ENCODE data around the gene SCN2B. TPM values are rescaled to one million over a fixed set of nuclear protein-coding genes. Genes with fewer than 3 reads are reported as not detected.

SCN2B gene
- total and polyA plus RNA-seq, 3 donors from 2014 or later, result 0.24 to 0.70 (median 0.43) TPM

GRCh38 chr11:118167253-118167652 lies 9.2 kb downstream of the SCN2B start:
- WGBS, 2 donors, result 97% methylated on average over 2 of the region's 2 CpGs
- TF ChIP-seq CTCF (IDR thresholded peaks at IDR 0.05), result no peak
- no peak for TF ChIP-seq POLR2A (IDR thresholded peaks at IDR 0.05)
- Histone ChIP-seq H3K9me3 (no peaks in the 10 kb centered on the region), H3K4me3 (no peak overlapping the region), H3K27ac (no peak overlapping the region), H3K4me1 (peaks cover 4% of the 10 kb centered on the region), H3K36me3 (ENCODE audit: low read depth, missing control alignments) (no peaks in the 10 kb centered on the region), H3K27me3 (no peaks in the 10 kb centered on the region)
- intact Hi-C loops (cut with DNase I; ENCODE audit: low total_unique reads), result no loop called here
- no peak for DNase-seq

- WGBS, 2 donors, result 75 to 95% methylated on average over 12 to 17 of the region's 17 CpGs
- H3K4me1 ChIP-seq, result no peaks in the 10 kb centered on the region
- H3K36me3 ChIP-seq (ENCODE audit: low read depth, missing control alignments), result no peaks in the 10 kb centered on the region
- intact Hi-C loops (cut with DNase I; ENCODE audit: low total_unique reads), result no loop called here
- no peaks in the 10 kb centered on the region for H3K27me3 ChIP-seq
- TF ChIP-seq CTCF (IDR thresholded peaks at IDR 0.05), result no peak
- TF ChIP-seq POLR2A (IDR thresholded peaks at IDR 0.05), result no peak
- no peak for DNase-seq
- H3K4me3 ChIP-seq, result no peak overlapping the region
- H3K27ac ChIP-seq, result no peak overlapping the region
- no peaks in the 10 kb centered on the region for H3K9me3 ChIP-seq
Observed at GRCh38 chr11:118166641-118167040, 9.8 kb downstream of the SCN2B start.

- Histone ChIP-seq H3K4me3 (no peak overlapping the region), H3K27me3 (no peaks in the 10 kb centered on the region), H3K4me1 (no peaks in the 10 kb centered on the region), H3K9me3 (no peaks in the 10 kb centered on the region), H3K27ac (no peak overlapping the region), H3K36me3 (ENCODE audit: low read depth, missing control alignments) (no peaks in the 10 kb centered on the region)
- 79 to 89% methylated on average over 2 of the region's 2 CpGs for WGBS, 2 donors
- intact Hi-C loops (cut with DNase I; ENCODE audit: low total_unique reads), result no loop called here
- TF ChIP-seq POLR2A (IDR thresholded peaks at IDR 0.05) (no peak), CTCF (IDR thresholded peaks at IDR 0.05) (no peak)
- DNase-seq, result no peak
Observed at GRCh38 chr11:118164885-118165284, 11.6 kb downstream of the SCN2B start.

GRCh38 chr11:118163494-118163893 lies 12.9 kb downstream of the SCN2B start:
- TF ChIP-seq POLR2A (IDR thresholded peaks at IDR 0.05) (no peak), CTCF (IDR thresholded peaks at IDR 0.05) (no peak)
- H3K27ac ChIP-seq, result no peak overlapping the region
- H3K9me3 ChIP-seq, result no peaks in the 10 kb centered on the region
- H3K27me3 ChIP-seq, result no peaks in the 10 kb centered on the region
- intact Hi-C loops (cut with DNase I; ENCODE audit: low total_unique reads), result no loop called here
- no peaks in the 10 kb centered on the region for H3K36me3 ChIP-seq (ENCODE audit: low read depth, missing control alignments)
- H3K4me3 ChIP-seq, result no peak overlapping the region
- H3K4me1 ChIP-seq, result no peaks in the 10 kb centered on the region
- WGBS, 2 donors, result 80 to 87% methylated on average over 5 of the region's 5 CpGs
- DNase-seq, result no peak

- intact Hi-C loops (cut with DNase I; ENCODE audit: low total_unique reads), result no loop called here
- Histone ChIP-seq H3K36me3 (ENCODE audit: low read depth, missing control alignments) (no peaks in the 10 kb centered on the region), H3K4me1 (no peaks in the 10 kb centered on the region), H3K9me3 (no peaks in the 10 kb centered on the region), H3K4me3 (no peak overlapping the region), H3K27me3 (no peaks in the 10 kb centered on the region), H3K27ac (no peak overlapping the region)
- no peak for TF ChIP-seq CTCF (IDR thresholded peaks at IDR 0.05)
- no peak for TF ChIP-seq POLR2A (IDR thresholded peaks at IDR 0.05)
- no peak for DNase-seq
- 91 to 93% methylated on average over 3 of the region's 3 CpGs for WGBS, 2 donors
Observed at GRCh38 chr11:118162846-118163245, 13.6 kb downstream of the SCN2B start.

Measured in testis (tissue), 3 donors.